ENCODE data around the gene CXorf38. TPM values are rescaled to one million over a fixed set of nuclear protein-coding genes. Genes with fewer than 3 reads are reported as not detected.

CXorf38 gene
- total RNA-seq, 1 experiment from 2014 or later, result 10.5 TPM

DNA sequence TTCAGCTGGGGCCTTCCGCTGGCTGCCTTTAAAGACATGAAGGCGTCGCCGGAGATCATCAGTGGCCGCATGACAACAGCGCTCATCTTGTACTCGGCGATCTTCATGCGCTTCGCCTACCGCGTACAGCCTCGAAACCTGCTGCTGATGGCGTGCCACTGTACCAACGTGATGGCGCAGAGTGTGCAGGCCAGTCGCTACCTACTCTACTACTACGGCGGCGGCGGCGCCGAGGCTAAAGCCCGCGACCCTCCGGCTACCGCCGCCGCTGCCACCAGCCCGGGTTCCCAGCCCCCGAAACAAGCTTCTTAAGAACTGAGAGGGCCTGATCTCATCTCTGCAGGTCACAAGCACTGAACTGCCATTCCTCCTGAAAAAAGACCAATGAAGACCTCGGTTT is 23.7 kb downstream of the CXorf38 start:
- Histone ChIP-seq H2BK5ac (ENCODE audit: insufficient read length, low read length) (no peak overlapping the region), H3K23ac (ENCODE audit: insufficient read length, low read depth, low read length) (no peak overlapping the region), H3K56ac (ENCODE audit: insufficient read length, low read depth, low read length) (no peak overlapping the region), H2BK12ac (ENCODE audit: insufficient read length, low read depth, low read length) (no peak overlapping the region), H3K9me3 (ENCODE audit: control insufficient read depth, low read depth, low read length) (no peaks in the 10 kb centered on the region), H3K79me2 (ENCODE audit: insufficient read depth, low read length) (no peaks in the 10 kb centered on the region), H4K5ac (ENCODE audit: insufficient read length, low read depth, low read length) (no peak overlapping the region), H2BK120ac (ENCODE audit: low read depth, low read length, poor library complexity, severe bottlenecking) (no peak overlapping the region), H4K20me1 (ENCODE audit: control insufficient read depth, insufficient read depth, insufficient read length) (no peaks in the 10 kb centered on the region), H3K4me1 (ENCODE audit: insufficient read depth, low read length) (no peaks in the 10 kb centered on the region), H3K9ac (ENCODE audit: extremely low read depth, insufficient read length, low read length) (no peak overlapping the region), H3K4me2 (ENCODE audit: insufficient read depth, insufficient read length, low read length) (no peak overlapping the region), H4K91ac (ENCODE audit: insufficient read length, low read depth, low read length) (no peak overlapping the region), H2BK20ac (ENCODE audit: low read depth, low read length, poor library complexity, severe bottlenecking) (no peak overlapping the region), H3K27ac (ENCODE audit: insufficient read length, low read depth, low read length) (no peak overlapping the region), H3K27me3 (ENCODE audit: insufficient read depth, low read length) (no peaks in the 10 kb centered on the region), H2AFZ (ENCODE audit: low read length) (no peak overlapping the region), H3T11ph (ENCODE audit: low read length) (no peak overlapping the region), H4K8ac (replicated peaks; ENCODE audit: insufficient read length, low read depth, low read length) (no peak overlapping the region), H2BK15ac (ENCODE audit: low read depth, low read length) (no peak overlapping the region), H3K4ac (ENCODE audit: low read depth, low read length) (no peak overlapping the region), H3K79me1 (ENCODE audit: insufficient read depth, low read depth, low read length, poor library complexity, severe bottlenecking) (no peaks in the 10 kb centered on the region), H3K18ac (ENCODE audit: insufficient read length, low read depth, low read length) (no peak overlapping the region), H2AK5ac (ENCODE audit: insufficient read length, low read length) (no peak overlapping the region), H3K23me2 (ENCODE audit: insufficient read length, low read depth, low read length, poor library complexity, severe bottlenecking) (no peaks in the 10 kb centered on the region), H3K14ac (ENCODE audit: insufficient read depth, low read length) (no peak overlapping the region)
- Mint-ChIP-seq H3K27ac (no peak overlapping the region), H3K4me3 (no peak overlapping the region; a peak in 1 of 5 replicates), H3K4me1 (peaks cover 0 to 8% of the 10 kb centered on the region in 2 experiments; a peak in 1 of 4 replicates), H3K27me3 (ENCODE audit: low read depth) (no peaks in the 10 kb centered on the region; the same call in none of the 2 replicates), H3K9me3 (peaks cover 53 to 62% of the 10 kb centered on the region in 2 experiments), H3K36me3 (ENCODE audit: insufficient read depth in 1 of 3, low read depth in 3 of 3) (peaks cover 0 to 12% (median 11%) of the 10 kb centered on the region in 3 experiments; a peak in 5 of 7 replicates)
- DNase-seq, result no peak
- TF ChIP-seq, protein P1, sequence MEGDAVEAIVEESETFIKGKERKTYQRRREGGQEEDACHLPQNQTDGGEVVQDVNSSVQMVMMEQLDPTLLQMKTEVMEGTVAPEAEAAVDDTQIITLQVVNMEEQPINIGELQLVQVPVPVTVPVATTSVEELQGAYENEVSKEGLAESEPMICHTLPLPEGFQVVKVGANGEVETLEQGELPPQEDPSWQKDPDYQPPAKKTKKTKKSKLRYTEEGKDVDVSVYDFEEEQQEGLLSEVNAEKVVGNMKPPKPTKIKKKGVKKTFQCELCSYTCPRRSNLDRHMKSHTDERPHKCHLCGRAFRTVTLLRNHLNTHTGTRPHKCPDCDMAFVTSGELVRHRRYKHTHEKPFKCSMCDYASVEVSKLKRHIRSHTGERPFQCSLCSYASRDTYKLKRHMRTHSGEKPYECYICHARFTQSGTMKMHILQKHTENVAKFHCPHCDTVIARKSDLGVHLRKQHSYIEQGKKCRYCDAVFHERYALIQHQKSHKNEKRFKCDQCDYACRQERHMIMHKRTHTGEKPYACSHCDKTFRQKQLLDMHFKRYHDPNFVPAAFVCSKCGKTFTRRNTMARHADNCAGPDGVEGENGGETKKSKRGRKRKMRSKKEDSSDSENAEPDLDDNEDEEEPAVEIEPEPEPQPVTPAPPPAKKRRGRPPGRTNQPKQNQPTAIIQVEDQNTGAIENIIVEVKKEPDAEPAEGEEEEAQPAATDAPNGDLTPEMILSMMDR (conservative IDR thresholded peaks at IDR 0.05), result no peak
- WGBS (ENCODE audit: extremely low coverage, insufficient read length, low lambda C conversion rate), result no CpG with 5 or more reads among the region's 32 CpGs
